AG04449 (cell line): ENCODE results near the gene TTC27.

Experiments used
- CTCF ChIA-PET: fragments of 350-600 bp; formaldehyde crosslinking; extraction: SDS; loops from one replicate; lab custom pipeline; 2021; ENCODE audit warnings: antibody characterized with exemption; lab: Yijun Ruan, JAX
- POLR2A ChIA-PET: fragments of 400-600, 350-600 bp; formaldehyde crosslinking; extraction: SDS; loops from one replicate; lab custom pipeline; 2020; ENCODE audit warnings: antibody characterized with exemption, inconsistent platforms; lab: Yijun Ruan, JAX
- DNase-seq: peaks from one replicate; pipeline ENCODE4 v3.0.0-alpha.2; 2010; ENCODE audit warnings: low read depth, low spot score
- H3K4me3 ChIP-seq: 2 replicates; pipeline ENCODE4 v1.5.1; 2011; ENCODE audit warnings: low read depth, mild to moderate bottlenecking, control low read depth, low read length
- TF ChIP-seq, protein P1 (sequence below): IDR thresholded peaks from one replicate; pipeline ENCODE4 v1.5.1; 2011; ENCODE audit warnings: mild to moderate bottlenecking, moderate library complexity, low read length, control low read depth, inconsistent platforms; ENCODE audit not compliant: insufficient read depth; ENCODE audit errors: missing control alignments

TTC27 gene

DNA sequence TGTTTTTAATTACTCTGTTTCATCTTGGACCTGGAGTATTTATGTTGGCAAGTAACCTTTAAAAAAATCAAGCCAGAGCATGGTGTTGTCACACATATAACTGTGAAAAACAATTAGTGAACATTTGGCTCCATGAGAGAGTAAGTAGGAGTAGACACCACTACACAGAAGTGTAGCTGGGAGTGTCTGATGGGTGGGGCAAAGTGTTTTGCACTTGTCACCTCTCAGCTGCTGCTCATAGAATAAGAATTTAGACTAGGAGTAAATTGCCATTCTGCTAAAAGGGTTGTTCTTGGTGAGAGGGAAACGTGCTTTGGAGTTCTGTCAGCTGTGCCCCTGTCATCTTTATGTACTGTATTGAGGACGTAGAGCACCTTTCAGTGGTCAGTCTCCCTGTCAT, 114.5 kb downstream of the TTC27 start:
- TF ChIP-seq, protein P1, sequence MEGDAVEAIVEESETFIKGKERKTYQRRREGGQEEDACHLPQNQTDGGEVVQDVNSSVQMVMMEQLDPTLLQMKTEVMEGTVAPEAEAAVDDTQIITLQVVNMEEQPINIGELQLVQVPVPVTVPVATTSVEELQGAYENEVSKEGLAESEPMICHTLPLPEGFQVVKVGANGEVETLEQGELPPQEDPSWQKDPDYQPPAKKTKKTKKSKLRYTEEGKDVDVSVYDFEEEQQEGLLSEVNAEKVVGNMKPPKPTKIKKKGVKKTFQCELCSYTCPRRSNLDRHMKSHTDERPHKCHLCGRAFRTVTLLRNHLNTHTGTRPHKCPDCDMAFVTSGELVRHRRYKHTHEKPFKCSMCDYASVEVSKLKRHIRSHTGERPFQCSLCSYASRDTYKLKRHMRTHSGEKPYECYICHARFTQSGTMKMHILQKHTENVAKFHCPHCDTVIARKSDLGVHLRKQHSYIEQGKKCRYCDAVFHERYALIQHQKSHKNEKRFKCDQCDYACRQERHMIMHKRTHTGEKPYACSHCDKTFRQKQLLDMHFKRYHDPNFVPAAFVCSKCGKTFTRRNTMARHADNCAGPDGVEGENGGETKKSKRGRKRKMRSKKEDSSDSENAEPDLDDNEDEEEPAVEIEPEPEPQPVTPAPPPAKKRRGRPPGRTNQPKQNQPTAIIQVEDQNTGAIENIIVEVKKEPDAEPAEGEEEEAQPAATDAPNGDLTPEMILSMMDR: no peak
- no peak for DNase-seq
- POLR2A ChIA-PET: no interaction called here
- CTCF ChIA-PET: interaction anchor here (1.2 kb wide), 1 partner anchor 654 kb away, joined by 3 read pairs; no protein-coding TSS in a partner anchor
- no peak overlapping the region for H3K4me3 ChIP-seq

DNA sequence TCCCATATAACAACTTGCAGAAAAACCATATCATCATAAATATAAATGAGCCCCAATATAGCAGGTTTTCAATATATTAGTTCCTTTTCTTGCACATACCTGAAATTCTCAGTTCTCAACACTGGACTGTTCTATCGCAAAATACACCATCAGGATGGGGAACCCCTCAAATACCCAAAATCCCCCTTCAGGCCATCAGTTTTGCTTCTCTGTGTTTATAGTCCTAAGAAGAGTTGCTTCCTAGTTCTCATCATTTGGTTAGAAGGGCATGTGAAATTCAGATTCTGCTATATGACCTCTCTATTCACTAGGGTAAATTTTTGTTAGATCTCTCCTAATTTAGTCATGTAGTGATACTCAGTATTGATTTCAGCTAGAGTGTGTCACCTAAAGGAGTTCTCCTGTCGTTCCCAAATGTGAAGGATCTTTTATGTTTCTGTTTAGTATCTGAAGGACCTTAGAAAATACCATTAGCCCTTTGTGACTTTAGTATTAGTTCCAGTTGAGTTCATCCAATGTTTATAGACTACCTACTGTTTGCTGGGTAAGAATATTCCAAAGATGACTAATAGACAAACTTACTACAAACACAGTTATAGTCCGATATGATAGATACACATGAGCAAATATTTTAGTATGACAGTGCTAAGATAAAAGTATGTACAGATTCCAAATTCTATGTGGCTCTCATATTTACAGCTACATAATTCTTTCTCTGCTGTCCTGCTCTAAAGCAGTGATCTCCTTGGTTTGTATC, 115.8 kb downstream of the TTC27 start:
- H3K4me3 ChIP-seq: no peak overlapping the region
- TF ChIP-seq, protein P1: no peak
- ChIA-PET POLR2A (no interaction called here), CTCF (no interaction called here)
- no peak for DNase-seq

DNA sequence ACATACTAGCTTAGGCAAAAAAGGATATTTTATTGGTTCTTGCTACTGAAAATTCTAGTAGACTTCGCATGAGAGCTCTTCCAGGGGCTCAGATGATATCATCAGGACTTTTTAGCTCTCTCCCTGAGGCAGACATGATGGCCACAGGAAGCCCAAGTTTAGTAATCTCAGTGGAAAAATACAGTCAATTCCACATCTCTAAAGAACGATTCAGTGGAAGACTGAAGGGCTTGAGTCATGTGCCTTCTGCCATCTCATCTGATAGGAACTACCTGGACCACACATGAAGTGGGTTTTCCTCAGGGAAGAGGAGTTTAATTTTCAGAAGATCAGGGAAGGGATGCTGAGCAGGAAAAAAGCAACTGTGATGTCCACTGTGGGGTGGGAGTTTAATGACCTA, 117.3 kb downstream of the TTC27 start:
- POLR2A ChIA-PET: no interaction called here
- DNase-seq: no peak
- TF ChIP-seq, protein P1: no peak
- H3K4me3 ChIP-seq: no peak overlapping the region
- CTCF ChIA-PET: no interaction called here

DNA sequence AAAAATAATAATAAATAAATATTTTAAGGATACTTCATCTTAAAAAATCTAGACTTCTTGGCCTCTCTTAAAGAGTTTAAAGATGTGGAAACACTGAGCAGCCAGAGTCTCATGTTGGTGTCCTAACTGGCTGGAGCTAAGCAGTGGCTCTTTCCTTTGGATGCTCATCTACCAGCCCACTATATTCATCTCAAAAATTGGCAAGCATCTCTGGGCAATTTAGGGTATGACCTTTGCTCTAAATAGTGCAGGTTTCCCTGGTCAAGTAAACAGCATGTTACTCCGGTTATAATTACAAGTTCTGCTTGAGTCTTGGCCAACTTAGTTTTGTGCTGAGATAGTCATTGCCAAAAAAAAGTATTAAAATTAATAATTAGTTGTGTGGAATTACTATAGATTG, 117.8 kb downstream of the TTC27 start:
- TF ChIP-seq, protein P1: no peak
- ChIA-PET POLR2A (no interaction called here), CTCF (no interaction called here)
- no peak overlapping the region for H3K4me3 ChIP-seq
- no peak for DNase-seq

DNA sequence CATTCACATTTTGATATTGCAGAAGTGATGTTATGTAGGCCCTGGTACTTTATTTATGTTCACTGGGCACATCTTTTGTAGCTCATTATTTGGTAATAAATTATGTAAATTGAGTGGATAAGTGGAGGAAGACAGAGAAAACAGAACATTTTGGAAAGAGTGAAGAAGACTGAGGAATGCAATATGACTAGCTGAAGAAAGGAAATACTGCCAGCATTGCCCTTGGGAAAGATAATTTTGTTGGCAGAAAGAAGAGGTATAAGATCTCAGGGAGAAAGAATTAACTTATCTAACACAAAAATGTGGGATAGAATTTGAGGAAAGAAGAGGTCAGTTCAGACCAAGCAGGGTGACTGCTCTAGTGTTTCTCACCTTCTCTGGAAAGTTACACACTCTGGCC, 118.8 kb downstream of the TTC27 start:
- DNase-seq: no peak
- ChIA-PET CTCF (no interaction called here), POLR2A (interaction anchor here (0.6 kb wide), 1 partner anchor 176 kb away, joined by 3 read pairs; no protein-coding TSS in a partner anchor)
- H3K4me3 ChIP-seq: no peak overlapping the region
- TF ChIP-seq, protein P1: no peak

DNA sequence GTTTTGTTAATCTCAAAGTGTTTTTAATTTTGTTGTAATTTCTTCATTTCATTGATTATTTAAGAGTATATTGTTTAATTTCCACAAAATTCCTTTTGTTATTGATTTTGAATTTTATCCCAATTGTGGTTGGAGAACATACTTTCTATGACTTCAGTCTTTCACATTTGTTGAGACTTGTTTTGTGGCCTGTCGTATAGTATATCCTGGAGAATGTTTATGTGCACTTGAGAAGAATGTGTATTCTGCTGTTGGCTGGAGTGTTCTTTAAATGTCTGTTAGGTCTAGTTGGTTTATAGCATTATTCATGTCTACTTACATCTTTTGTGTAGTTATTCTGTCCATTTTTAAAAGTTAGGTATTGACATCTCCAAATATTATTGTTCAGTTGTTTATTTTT, 120.3 kb downstream of the TTC27 start:
- ChIA-PET CTCF (no interaction called here), POLR2A (no interaction called here)
- no peak overlapping the region for H3K4me3 ChIP-seq
- TF ChIP-seq, protein P1: no peak
- no peak for DNase-seq
